B cell (primary cell): Measurements from ENCODE around the gene ZFP36L1. TPM values are rescaled to one million over a fixed set of nuclear protein-coding genes. Genes with fewer than 3 reads are reported as not detected.
A peak's percentile ranks its signal among the peaks of the same experiment; 100 is the strongest.

ENCODE experiments used
- ATAC-seq: fragments of 200-7000 bp; cut with Tn5 transposase; one replicate; pipeline ENCODE4 v1.10.0; 2021; ENCODE audit warnings: low read depth, mild to moderate bottlenecking, moderate number of reproducible peaks, moderate library complexity
- CTCF ChIA-PET: fragments of 350-600 bp; sonication (Branson Sonifier 250); formaldehyde crosslinking; loops from one replicate; lab custom pipeline; 2021; ENCODE audit warnings: antibody characterized with exemption, inconsistent platforms; lab: Charles Lee
- POLR2A ChIA-PET: fragments of 350-600 bp; sonication (Branson Sonifier 250); formaldehyde crosslinking; loops from one replicate; lab custom pipeline; 2021; ENCODE audit warnings: antibody characterized with exemption; lab: Charles Lee
- DNase-seq: peaks from one replicate; pipeline ENCODE4 v3.0.0; 2013
- H2AFZ ChIP-seq: 2 replicates; pipeline ENCODE4 v1.6.1; 2012; ENCODE audit warnings: mild to moderate bottlenecking, low read depth, low read length; ENCODE audit not compliant: insufficient read depth, poor library complexity, severe bottlenecking
- H3K27ac ChIP-seq, 2 donors: 1 replicate in 1 of 2; 2 replicates in 1 of 2; pipeline ENCODE4 v1.5.1; 2012 to 2013; ENCODE audit warnings: low read length in 2 of 2, mild to moderate bottlenecking in 2 of 2, moderate library complexity in 1 of 2
- H3K27me3 ChIP-seq, 4 experiments: fragments of 200-600 bp in 1 of 4; sonication (generic) in 1 of 4; replicated peaks in 1 of 4; 1 replicate in 2 of 4; 2 replicates in 2 of 4; pipeline versions ENCODE4 v1.6.1 to v1.7.0; 2013 to 2016; ENCODE audit warnings: low read length in 3 of 4, mild to moderate bottlenecking in 2 of 4, mixed read lengths in 1 of 4, moderate library complexity in 1 of 4; ENCODE audit not compliant: insufficient read depth in 4 of 4, control insufficient read depth in 3 of 4; ENCODE audit errors: control extremely low read depth in 1 of 4
- H3K36me3 ChIP-seq, 2 experiments: replicated peaks in 1 of 2; 1 replicate in 1 of 2; 2 replicates in 1 of 2; pipeline versions ENCODE4 v1.6.1 to v1.7.1; 2013; ENCODE audit warnings: low read length in 1 of 2; ENCODE audit not compliant: insufficient read depth in 2 of 2, control insufficient read depth in 1 of 2; ENCODE audit errors: control extremely low read depth in 1 of 2, extremely low read depth in 1 of 2
- H3K4me1 ChIP-seq, 2 donors: fragments of 200-600 bp in 1 of 2; sonication (generic) in 1 of 2; 1 replicate in 1 of 2; 2 replicates in 1 of 2; pipeline versions ENCODE4 v1.5.1 to v1.6.1; 2013 to 2017; ENCODE audit warnings: low read length in 2 of 2; ENCODE audit not compliant: control insufficient read depth in 2 of 2, insufficient read depth in 2 of 2
- H3K4me2 ChIP-seq: replicated peaks from 2 replicates; pipeline ENCODE3; 2012; ENCODE audit warnings: mild to moderate bottlenecking, low read depth, low read length; ENCODE audit not compliant: poor library complexity, severe bottlenecking
- H3K4me3 ChIP-seq, 5 experiments: fragments of 200-600 bp in 1 of 5; sonication (generic) in 1 of 5; 1 replicate in 3 of 5; 2 replicates in 2 of 5; pipeline versions ENCODE4 v1.5.1 to v1.7.0; 2011 to 2016; ENCODE audit warnings: low read length in 4 of 5, mild to moderate bottlenecking in 4 of 5, low read depth in 2 of 5, control low read depth in 1 of 5, moderate library complexity in 1 of 5; ENCODE audit not compliant: insufficient read depth in 1 of 5; ENCODE audit errors: control extremely low read depth in 1 of 5, extremely low read depth in 1 of 5
- H3K79me2 ChIP-seq: fragments of 200-600 bp; sonication (generic); one replicate; pipeline ENCODE4 v1.6.0; 2016; ENCODE audit warnings: low read length; ENCODE audit not compliant: control insufficient read depth, insufficient read depth
- H3K9ac ChIP-seq: fragments of 200-600 bp; sonication (generic); 2 replicates; pipeline ENCODE4 v1.6.1; 2017; ENCODE audit warnings: mild to moderate bottlenecking, low read length, moderate library complexity
- H3K9me3 ChIP-seq, 3 donors: one replicate each; pipeline versions ENCODE4 v1.6.1 to v1.7.1; 2013; ENCODE audit warnings: low read length in 2 of 3; ENCODE audit not compliant: control insufficient read depth in 2 of 3, insufficient read depth in 1 of 3; ENCODE audit errors: control extremely low read depth in 1 of 3
- H4K20me1 ChIP-seq: 2 replicates; pipeline ENCODE4 v1.6.0; 2012; ENCODE audit warnings: mild to moderate bottlenecking, low read length; ENCODE audit not compliant: insufficient read depth, control insufficient read depth, poor library complexity, severe bottlenecking
- H3K27ac Mint-ChIP-seq: one replicate; pipeline ENCODE4 v1.8.0; 2021; ENCODE audit warnings: mixed read lengths
- H3K27me3 Mint-ChIP-seq: one replicate; pipeline ENCODE4 v1.8.0; 2021; ENCODE audit warnings: mixed read lengths
- H3K4me1 Mint-ChIP-seq: one replicate; pipeline ENCODE4 v1.8.0; 2021; ENCODE audit warnings: mixed read lengths
- H3K4me3 Mint-ChIP-seq: one replicate; pipeline ENCODE4 v1.8.0; 2021; ENCODE audit warnings: mixed read lengths
- H3K9me3 Mint-ChIP-seq: one replicate; pipeline ENCODE4 v1.8.0; 2022; ENCODE audit warnings: mixed read lengths; ENCODE audit not compliant: insufficient read depth
- CTCF ChIP-seq: fragments of 200-600 bp; IDR thresholded peaks from one replicate; pipeline ENCODE4 v1.8.0; 2022; ENCODE audit warnings: antibody characterized with exemption, mild to moderate bottlenecking
- EZH2 ChIP-seq: IDR thresholded peaks from 2 replicates; pipeline ENCODE4 v1.6.1; 2012; ENCODE audit warnings: borderline replicate concordance, low read depth, mild to moderate bottlenecking, moderate library complexity, low read length; ENCODE audit not compliant: insufficient read depth, poor library complexity, severe bottlenecking
- WGBS: methylation state at CpG from one replicate; pipeline ENCODE4 v1.1.5; 2013; ENCODE audit warnings: missing lambda C conversion rate; ENCODE audit not compliant: insufficient coverage; 5-methylcytosine and 5-hydroxymethylcytosine counted together
- intact Hi-C: fragments of 100-400 bp; cut with micrococcal nuclease; formaldehyde crosslinking; loops from one replicate; pipeline ENCODE4 v1.10.0; 2022
- polyA plus RNA-seq: library from polyadenylated mRNA; depleted of rRNA; stranded (reverse); fragments of >200 nt; gene quantifications from 2 replicates; pipeline ENCODE4 v1.2.3, GENCODE V29; 2012
- total RNA-seq, 2 donors: library from RNA; stranded (reverse); fragments of 120-200 nt in 1 of 2; gene quantifications; 1 replicate in 1 of 2; 2 replicates in 1 of 2; pipeline versions ENCODE4 v1.2.3 to v1.2.4, GENCODE V29; 2013 to 2022

ZFP36L1 gene
- total and polyA plus RNA-seq, 2 donors (not counting 1 experiment from before 2014, with no cell fraction given): 572 to 983 TPM

- TF ChIP-seq CTCF: no peak
- TF ChIP-seq EZH2: no peak
- DNase-seq: peak; percentile 39
- peaks cover 41% of the 10 kb centered on the region for H3K4me1 Mint-ChIP-seq
- no peaks in the 10 kb centered on the region for H3K27me3 Mint-ChIP-seq
- Histone ChIP-seq H3K79me2 (peaks cover 63% of the 10 kb centered on the region), H3K27me3 (no peaks in the 10 kb centered on the region), H3K27ac (peak overlapping the region; percentile 63 to 100), H3K4me2 (peak overlapping the region; percentile 95), H2AFZ (no peak overlapping the region), H3K9me3 (no peaks in the 10 kb centered on the region), H3K4me3 (peak overlapping the region; percentile 82 to 100 (median 99)), H4K20me1 (peaks cover 55% of the 10 kb centered on the region), H3K4me1 (peaks cover 30 to 56% of the 10 kb centered on the region in 2 donors), H3K36me3 (peaks cover 0 to 49% of the 10 kb centered on the region in 2 experiments), H3K9ac (peak overlapping the region; percentile 100)
- POLR2A ChIA-PET: interaction anchor here (0.5 to 10.0 kb wide), 31 partner anchors 13 to 1172 kb away, joined by 3 to 416 read pairs (median 6); no protein-coding TSS in a partner anchor
- CTCF ChIA-PET: interaction anchor here (0.7 to 16.1 kb wide), 7 partner anchors 22 to 541 kb away, joined by 3 to 263 read pairs (median 4); no protein-coding TSS in a partner anchor
- H3K9me3 Mint-ChIP-seq: no peaks in the 10 kb centered on the region
- ATAC-seq: no peak
- WGBS: under 1% methylated on average over 30 of the region's 33 CpGs
- peak overlapping the region; percentile 97 for H3K4me3 Mint-ChIP-seq
- peak overlapping the region; percentile 100 for H3K27ac Mint-ChIP-seq
- intact Hi-C loops: loop anchor here (2.0 to 5.0 kb wide), 4 partner anchors 53 to 525 kb away; no protein-coding TSS in a partner anchor
These were observed 777 bp downstream of the ZFP36L1 start for GRCh38 chr14:68791902-68792677.
